Loucy (cell line): ENCODE measurements around the gene IZUMO1R.

Experiments used
- CTCF ChIP-seq: fragments of 200-600 bp; sonication (generic); conservative IDR thresholded peaks from 2 replicates; pipeline ENCODE4 v1.5.1; 2014; ENCODE audit warnings: mild to moderate bottlenecking, antibody characterized with exemption, low read length
- EZH2phosphoT487 ChIP-seq: fragments of 200-600 bp; IDR thresholded peaks from 2 replicates; pipeline ENCODE4 v1.6.1; 2018; ENCODE audit warnings: antibody characterized with exemption, mild to moderate bottlenecking, moderate library complexity, borderline replicate concordance

GRCh38 chr11:94303966-94304958 lies at the start of gene IZUMO1R:
- TF ChIP-seq CTCF, result no peak
- no peak for TF ChIP-seq EZH2phosphoT487
